AG09319 (cell line): ENCODE results near the gene TMEM115.

ENCODE experiments used
- DNase-seq: peaks from one replicate; pipeline ENCODE4 v3.0.0-alpha.2; 2010; ENCODE audit warnings: low read depth; ENCODE audit errors: extremely low read depth
- TF ChIP-seq, protein P1 (sequence below): IDR thresholded peaks from 2 replicates; pipeline ENCODE4 v1.5.1; 2011; ENCODE audit warnings: low read depth, mild to moderate bottlenecking, inconsistent platforms, low read length, moderate library complexity

TMEM115 gene

DNA sequence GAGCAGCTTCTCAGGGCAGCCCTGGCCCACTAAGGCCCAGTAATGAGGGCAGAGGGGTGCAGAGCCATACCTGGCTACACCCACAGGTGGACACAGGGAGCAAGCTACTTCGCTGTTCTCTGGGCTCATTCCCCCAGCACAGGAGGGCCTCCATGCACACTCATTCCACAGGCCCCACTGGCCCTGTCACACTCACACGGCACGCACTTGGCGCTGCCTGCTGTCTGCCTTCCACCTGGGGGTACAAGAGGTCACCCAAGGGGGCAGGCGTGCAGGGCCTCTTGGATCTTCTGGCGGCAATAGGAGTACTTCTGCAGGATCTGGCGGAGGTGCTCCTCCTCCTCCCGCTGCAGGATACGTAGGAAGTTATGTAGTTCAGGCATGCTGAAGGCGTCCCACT is 29.0 kb downstream of the TMEM115 start:
- DNase-seq, result no peak
- TF ChIP-seq, protein P1, sequence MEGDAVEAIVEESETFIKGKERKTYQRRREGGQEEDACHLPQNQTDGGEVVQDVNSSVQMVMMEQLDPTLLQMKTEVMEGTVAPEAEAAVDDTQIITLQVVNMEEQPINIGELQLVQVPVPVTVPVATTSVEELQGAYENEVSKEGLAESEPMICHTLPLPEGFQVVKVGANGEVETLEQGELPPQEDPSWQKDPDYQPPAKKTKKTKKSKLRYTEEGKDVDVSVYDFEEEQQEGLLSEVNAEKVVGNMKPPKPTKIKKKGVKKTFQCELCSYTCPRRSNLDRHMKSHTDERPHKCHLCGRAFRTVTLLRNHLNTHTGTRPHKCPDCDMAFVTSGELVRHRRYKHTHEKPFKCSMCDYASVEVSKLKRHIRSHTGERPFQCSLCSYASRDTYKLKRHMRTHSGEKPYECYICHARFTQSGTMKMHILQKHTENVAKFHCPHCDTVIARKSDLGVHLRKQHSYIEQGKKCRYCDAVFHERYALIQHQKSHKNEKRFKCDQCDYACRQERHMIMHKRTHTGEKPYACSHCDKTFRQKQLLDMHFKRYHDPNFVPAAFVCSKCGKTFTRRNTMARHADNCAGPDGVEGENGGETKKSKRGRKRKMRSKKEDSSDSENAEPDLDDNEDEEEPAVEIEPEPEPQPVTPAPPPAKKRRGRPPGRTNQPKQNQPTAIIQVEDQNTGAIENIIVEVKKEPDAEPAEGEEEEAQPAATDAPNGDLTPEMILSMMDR, result no peak

DNA sequence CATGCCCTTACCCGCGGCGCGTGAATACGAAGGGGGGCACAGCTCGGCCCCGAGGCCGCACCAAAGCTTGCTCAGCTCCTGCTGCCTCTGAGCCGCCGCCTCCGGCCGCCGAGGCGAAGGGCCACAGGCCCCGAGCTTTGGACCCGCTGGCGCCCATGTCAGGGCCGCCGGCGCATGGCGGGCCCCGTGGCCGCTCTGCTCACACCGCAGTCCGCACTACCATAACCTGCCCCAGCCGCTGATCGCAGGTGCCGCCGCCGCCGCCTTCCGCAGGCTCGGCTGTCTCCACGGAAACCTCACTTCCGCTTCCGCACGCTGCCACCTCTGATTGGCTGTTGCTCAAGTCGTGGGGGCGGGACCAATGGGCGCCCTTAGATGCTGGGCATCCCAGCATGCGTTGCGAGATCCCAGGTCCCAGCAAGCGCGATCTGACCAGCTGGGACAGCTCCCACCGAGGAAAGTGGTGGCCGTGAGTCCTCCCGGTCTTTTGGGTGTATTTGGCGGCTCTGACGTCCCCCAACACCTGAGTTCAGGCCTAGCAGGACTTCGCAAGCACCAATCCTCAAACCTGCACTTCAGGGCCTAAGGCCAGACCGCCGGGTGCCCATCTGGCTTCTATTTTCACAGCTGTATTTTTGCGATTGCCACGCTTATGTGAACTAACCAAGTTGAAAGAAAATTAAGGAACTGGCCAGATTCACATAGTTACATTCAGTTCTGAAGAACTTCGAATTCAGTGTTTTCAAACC is 31.2 kb downstream of the TMEM115 start, which contains the start of gene TUSC2:
Gene TUSC2, minus strand, starts transcription at position 281 of the 749 bp plus-strand sequence. Its CDS starts 124 bp downstream, at position 157.
- TF ChIP-seq, protein P1, result no peak
- peak; percentile 84 for DNase-seq

DNA sequence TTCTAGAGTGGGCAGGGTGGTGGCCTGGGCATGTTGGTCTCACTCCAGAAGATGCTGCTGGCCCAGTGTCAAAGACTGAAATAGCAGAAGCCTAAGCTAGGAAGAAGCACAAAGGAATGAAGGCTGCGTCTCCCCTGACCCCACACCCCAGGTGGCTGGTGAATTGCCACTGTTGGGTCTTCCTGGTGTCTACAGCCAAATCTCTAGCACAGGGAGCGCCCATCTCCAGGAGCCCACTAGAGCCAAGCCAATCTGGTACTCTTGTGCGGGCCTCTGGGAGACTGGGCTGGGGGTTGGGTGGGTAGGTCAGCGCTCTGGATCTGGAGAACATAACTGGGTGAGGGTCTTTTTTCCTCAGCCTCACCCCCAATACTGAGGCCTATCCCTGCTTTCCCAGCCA is 32.2 kb downstream of the TMEM115 start:
- TF ChIP-seq, protein P1, result no peak
- no peak for DNase-seq

DNA sequence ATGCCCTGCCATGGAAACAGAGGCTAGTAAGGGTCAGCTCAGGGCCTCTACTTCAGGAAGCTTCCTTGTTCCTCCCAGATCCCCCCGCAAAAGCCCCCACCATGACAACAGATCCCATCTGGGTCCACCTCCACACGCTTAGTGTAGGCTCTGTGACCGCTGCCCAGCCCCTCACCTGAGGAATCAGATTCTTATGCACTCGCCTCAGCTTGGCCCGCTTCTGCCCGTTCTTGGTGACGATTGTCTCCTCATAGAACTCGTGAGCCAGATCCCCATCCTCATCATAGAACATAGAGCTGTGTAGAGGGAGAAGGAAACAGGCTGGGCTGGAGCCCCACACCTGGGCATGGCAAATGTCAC is 33.2 kb downstream of the TMEM115 start:
- no peak for DNase-seq
- TF ChIP-seq, protein P1, result no peak

DNA sequence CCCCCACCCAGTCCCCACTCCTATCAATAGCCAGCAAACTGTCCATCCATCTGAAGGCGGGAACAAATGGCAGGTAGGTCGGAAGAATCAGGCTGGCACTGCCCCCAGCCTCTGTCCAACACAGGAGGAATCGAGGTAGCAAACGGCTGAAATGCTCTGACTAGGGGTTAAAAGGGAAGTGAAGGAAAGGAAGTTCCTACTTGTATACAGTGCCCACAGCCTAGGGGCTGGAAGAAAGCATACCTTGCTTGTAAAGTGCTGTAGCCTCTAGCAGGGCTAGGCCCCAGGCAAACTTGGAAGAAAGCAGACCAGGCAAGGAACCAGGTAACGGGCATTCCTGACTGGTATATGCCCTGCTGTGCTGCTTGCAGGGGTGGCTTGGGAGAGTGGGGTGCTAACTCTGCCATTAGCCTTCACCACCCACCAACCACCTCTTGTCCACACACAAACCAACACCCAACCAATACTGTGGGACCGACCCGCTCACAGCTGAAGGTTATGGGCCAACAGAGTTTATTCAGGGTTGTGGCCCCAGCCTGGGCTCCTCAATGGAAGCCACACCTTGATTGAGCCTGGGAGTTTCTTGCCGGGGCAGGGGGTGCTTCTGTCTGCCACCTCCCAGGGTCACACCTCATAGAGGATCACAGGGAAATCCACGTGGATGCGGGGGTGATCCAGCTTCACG is 33.7 kb downstream of the TMEM115 start:
- TF ChIP-seq, protein P1, result no peak
- no peak for DNase-seq

GRCh38 chr3:50325113-50325480 is 34.2 kb downstream of the TMEM115 start:
- TF ChIP-seq, protein P1, result no peak
- no peak for DNase-seq

DNA sequence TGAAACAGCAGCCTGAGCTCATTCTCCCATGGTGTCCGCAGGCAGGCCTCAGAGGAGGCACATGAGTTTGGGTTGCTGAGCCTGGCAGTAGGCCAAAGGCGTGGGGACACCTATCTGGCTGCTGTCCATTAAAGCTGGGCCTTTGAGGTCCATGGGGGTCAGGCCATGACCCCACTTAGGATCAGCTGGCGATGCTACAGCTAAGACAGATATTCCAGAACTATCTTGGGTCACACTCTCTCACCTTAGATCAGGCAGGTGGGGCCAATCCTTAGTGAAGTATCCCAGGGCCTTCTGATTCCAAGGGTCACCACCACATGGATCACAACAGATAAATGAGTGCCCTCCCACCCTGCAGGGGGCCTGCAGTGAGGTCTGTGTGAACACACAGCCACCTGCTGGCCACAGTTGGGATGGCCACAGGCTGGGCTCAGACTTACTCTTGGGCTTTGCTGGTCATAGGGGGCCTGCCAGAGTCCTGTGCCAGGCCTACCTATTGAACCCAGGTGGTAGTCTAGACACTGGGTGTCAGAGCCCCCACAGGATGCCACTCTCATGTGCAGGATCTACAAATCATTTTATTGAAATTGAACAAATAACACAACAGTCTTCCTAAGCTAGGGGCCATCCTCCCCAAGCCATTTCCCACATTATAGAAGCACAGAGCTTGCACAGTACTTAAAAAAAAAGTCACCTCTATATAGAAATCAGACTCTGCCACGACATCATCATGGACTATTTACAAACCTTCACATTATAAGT is 34.8 kb downstream of the TMEM115 start:
- TF ChIP-seq, protein P1, result peak; percentile 88
- no peak for DNase-seq
